HepG2 (cell line): ENCODE results near the gene CSTPP1. TPM values are rescaled to one million over a fixed set of nuclear protein-coding genes. Genes with fewer than 3 reads are reported as not detected.

Source experiments
- ATAC-seq: fragments of 200-7000 bp; cut with Tn5 transposase; 3 replicates; pipeline ENCODE4 v1.9.1; 2020; ENCODE audit warnings: mild to moderate bottlenecking, moderate library complexity
- BruUV-seq: library from RNA; stranded (reverse); fragments of 400-500 nt; replicated peaks from 2 replicates; lab custom pipeline; 2021; lab: Mats Ljungman, UMichigan
- CTCF ChIA-PET: fragments of 300-600 bp; formaldehyde crosslinking; extraction: SDS; loops from one replicate; lab custom pipeline; 2021; ENCODE audit warnings: low total read pairs, inconsistent platforms, low intra/inter-chr PET ratio; lab: Yijun Ruan, JAX
- POLR2A ChIA-PET: fragments of 350-600 bp; sonication (Branson Sonifier 250); formaldehyde crosslinking; loops from one replicate; lab custom pipeline; 2020; ENCODE audit warnings: antibody characterized with exemption, inconsistent platforms; lab: Yijun Ruan, JAX
- DNase-seq: peaks from one replicate; pipeline ENCODE4 v3.0.0-alpha.2; 2015; ENCODE audit warnings: low spot score
- FAIRE-seq: peaks from 3 replicates; lab custom pipeline; 2011; peaks lifted over from hg19 to GRCh38; lab: Jason Lieb, UNC
- H2AFZ ChIP-seq: one replicate; pipeline ENCODE4 v1.6.1; 2011; ENCODE audit warnings: low read length, inconsistent platforms
- H3K27ac ChIP-seq: fragments of 300-600 bp; 3 replicates; pipeline ENCODE4 v1.8.0; 2011; ENCODE audit warnings: mixed run types, mild to moderate bottlenecking, mixed read lengths, low read length, inconsistent platforms; ENCODE audit not compliant: insufficient read depth; ENCODE audit errors: extremely low read length
- H3K27me3 ChIP-seq, 2 experiments: fragments of 200-600 bp in 1 of 2; 2 replicates in 1 of 2; 3 replicates in 1 of 2; pipeline versions ENCODE4 v1.6.0 to v1.8.0; 2011; ENCODE audit warnings: low read length in 2 of 2, mild to moderate bottlenecking in 2 of 2, moderate library complexity in 2 of 2, inconsistent platforms in 1 of 2; ENCODE audit not compliant: insufficient read depth in 2 of 2, control insufficient read depth in 1 of 2
- H3K36me3 ChIP-seq, 2 experiments: fragments of 200-600 bp in 1 of 2; replicated peaks in 1 of 2; 2 replicates in 1 of 2; 3 replicates in 1 of 2; pipeline versions ENCODE4 v1.5.1 to v1.8.0; 2011; ENCODE audit warnings: low read length in 2 of 2, inconsistent platforms in 1 of 2; ENCODE audit not compliant: insufficient read depth in 2 of 2, control insufficient read depth in 1 of 2
- H3K4me1 ChIP-seq: 2 replicates; pipeline ENCODE4 v1.5.1; 2012; ENCODE audit warnings: low read length, inconsistent platforms; ENCODE audit not compliant: insufficient read depth
- H3K4me2 ChIP-seq: 2 replicates; pipeline ENCODE4 v1.6.0; 2011; ENCODE audit warnings: low read depth, low read length, inconsistent platforms
- H3K4me3 ChIP-seq, 3 experiments: fragments of 200-600 bp in 1 of 3; sonication (generic), shearing (Covaris generic) in 1 of 3; replicated peaks in 1 of 3; 2 replicates each; pipeline ENCODE4 v1.5.1; 2011 to 2016; ENCODE audit warnings: low read length in 3 of 3, inconsistent platforms in 2 of 3, low read depth in 2 of 3, mild to moderate bottlenecking in 2 of 3, control low read depth in 1 of 3, mixed read lengths in 1 of 3; ENCODE audit not compliant: insufficient read depth in 1 of 3
- H3K79me2 ChIP-seq: one replicate; pipeline ENCODE4 v1.6.1; 2011; ENCODE audit warnings: low read length, inconsistent platforms; ENCODE audit not compliant: insufficient read depth
- H3K9ac ChIP-seq: 2 replicates; pipeline ENCODE4 v1.6.0; 2011; ENCODE audit warnings: mild to moderate bottlenecking, low read depth, low read length, inconsistent platforms; ENCODE audit not compliant: insufficient read depth
- H3K9me3 ChIP-seq: 2 replicates; pipeline ENCODE4 v1.5.1; 2012; ENCODE audit warnings: mild to moderate bottlenecking, low read length
- H4K20me1 ChIP-seq: 2 replicates; pipeline ENCODE4 v1.6.0; 2011; ENCODE audit warnings: inconsistent platforms, mild to moderate bottlenecking, low read length, moderate library complexity; ENCODE audit not compliant: insufficient read depth
- ARID4A ChIP-seq: sonication (generic); formaldehyde crosslinking; IDR thresholded peaks from 2 replicates; pipeline ENCODE4 v1.5.0; 2020; ENCODE audit warnings: mild to moderate bottlenecking, missing genetic modification reagents, borderline replicate concordance
- CBX2 ChIP-seq, 2 experiments: fragments of 200-600 bp in 1 of 2; sonication (generic); formaldehyde crosslinking in 1 of 2; IDR thresholded peaks; 2 replicates each; pipeline versions ENCODE4 v1.7.0 to v1.8.1; 2018 to 2022; ENCODE audit warnings: low read depth in 2 of 2, low read length in 1 of 2, mild to moderate bottlenecking in 1 of 2, missing genetic modification reagents in 1 of 2
- CREB3 ChIP-seq: sonication (generic); formaldehyde crosslinking; IDR thresholded peaks from 2 replicates; pipeline ENCODE4 v1.5.0; 2020; ENCODE audit warnings: missing genetic modification reagents
- HNRNPH1 ChIP-seq: fragments of 200-400 bp; formaldehyde crosslinking; optimal IDR thresholded peaks from 2 replicates; pipeline ENCODE3; 2017; ENCODE audit warnings: mild to moderate bottlenecking, low read depth, low read length
- NFYC ChIP-seq: IDR thresholded peaks from 2 replicates; pipeline ENCODE4 v1.6.1; 2016; ENCODE audit warnings: missing genetic modification reagents, missing compliant biosample characterization
- RBM22 ChIP-seq: fragments of 200-400 bp; formaldehyde crosslinking; optimal IDR thresholded peaks from 2 replicates; pipeline ENCODE3; 2017; ENCODE audit warnings: mild to moderate bottlenecking, low read length, moderate library complexity
- REXO4 ChIP-seq: sonication (generic); formaldehyde crosslinking; IDR thresholded peaks from 2 replicates; pipeline ENCODE4 v1.8.0; 2022; ENCODE audit warnings: missing genetic modification reagents, mild to moderate bottlenecking, borderline replicate concordance
- TBL1XR1 ChIP-seq: fragments of 150-350 bp; IDR thresholded peaks from 2 replicates; pipeline ENCODE4 v1.6.1; 2014; ENCODE audit warnings: borderline replicate concordance, low read length; ENCODE audit not compliant: partially characterized antibody
- ZNF275 ChIP-seq: sonication (generic); formaldehyde crosslinking; IDR thresholded peaks from 2 replicates; pipeline ENCODE4 v1.8.0; 2022; ENCODE audit warnings: missing genetic modification reagents, mild to moderate bottlenecking, inconsistent platforms, borderline replicate concordance
- ZSCAN5A ChIP-seq: sonication (generic); formaldehyde crosslinking; IDR thresholded peaks from 2 replicates; pipeline ENCODE4 v1.8.0; 2022; ENCODE audit warnings: mild to moderate bottlenecking, missing genetic modification reagents, borderline replicate concordance
- WGBS: methylation state at CpG from one replicate; pipeline ENCODE4 v1.1.6; 2017; ENCODE audit warnings: low lambda C conversion rate; 5-methylcytosine and 5-hydroxymethylcytosine counted together
- in situ Hi-C: cut with HindIII; loops from 2 replicates; pipeline ENCODE4 v1.10.0; 2017; ENCODE audit warnings: low pct_unique_long_range_greater_than_20kb; ENCODE audit not compliant: extremely low pct_ligation_motif_present
- intact Hi-C: fragments of 100-400 bp; cut with micrococcal nuclease; formaldehyde crosslinking; loops from one replicate; pipeline ENCODE4 v1.10.0; 2022; ENCODE audit not compliant: unreplicated experiment
- polyA plus RNA-seq, 8 experiments: library from polyadenylated mRNA; depleted of rRNA in 3 of 8; stranded (reverse) in 7 of 8; unstranded in 1 of 8; fragments of >200 nt; fragmentation: Illumina TruSeq in 4 of 8; extraction: Trizol in 4 of 8; gene quantifications; 2 replicates each; pipeline versions ENCODE4 v1.2.1 to v1.2.3, GENCODE V29; 2011 to 2016; ENCODE audit warnings: low read depth in 4 of 8, missing spikeins in 1 of 8, mixed read lengths in 1 of 8; ENCODE audit not compliant: insufficient read depth in 1 of 8
- total RNA-seq, 5 experiments: library from RNA; depleted of rRNA; stranded (reverse); fragments of >200 nt; fragmentation: Illumina TruSeq; extraction: Trizol; gene quantifications; 2 replicates each; pipeline ENCODE4 v1.2.3, GENCODE V29; 2016; ENCODE audit warnings: low read depth in 1 of 5
- TF ChIP-seq, protein P1 (sequence below), 2 experiments: fragments of 450-650 bp in 1 of 2; sonication (generic) in 1 of 2; formaldehyde crosslinking; IDR thresholded peaks; 2 replicates each; pipeline versions ENCODE4 v1.5.0 to v1.8.0; 2020 to 2022; ENCODE audit warnings: mild to moderate bottlenecking in 1 of 2, missing genetic modification reagents in 1 of 2
- TF ChIP-seq, protein P2 (sequence below): sonication (generic); formaldehyde crosslinking; IDR thresholded peaks from 2 replicates; pipeline ENCODE4 v1.5.1; 2020; ENCODE audit warnings: missing genetic modification reagents, mild to moderate bottlenecking, borderline replicate concordance

CSTPP1 gene
- total and polyA plus RNA-seq, 2 of the 13 experiments (the other 11 are each of a cell fraction or from before 2014, with no cell fraction given): 12.3 to 14.6 TPM

DNA sequence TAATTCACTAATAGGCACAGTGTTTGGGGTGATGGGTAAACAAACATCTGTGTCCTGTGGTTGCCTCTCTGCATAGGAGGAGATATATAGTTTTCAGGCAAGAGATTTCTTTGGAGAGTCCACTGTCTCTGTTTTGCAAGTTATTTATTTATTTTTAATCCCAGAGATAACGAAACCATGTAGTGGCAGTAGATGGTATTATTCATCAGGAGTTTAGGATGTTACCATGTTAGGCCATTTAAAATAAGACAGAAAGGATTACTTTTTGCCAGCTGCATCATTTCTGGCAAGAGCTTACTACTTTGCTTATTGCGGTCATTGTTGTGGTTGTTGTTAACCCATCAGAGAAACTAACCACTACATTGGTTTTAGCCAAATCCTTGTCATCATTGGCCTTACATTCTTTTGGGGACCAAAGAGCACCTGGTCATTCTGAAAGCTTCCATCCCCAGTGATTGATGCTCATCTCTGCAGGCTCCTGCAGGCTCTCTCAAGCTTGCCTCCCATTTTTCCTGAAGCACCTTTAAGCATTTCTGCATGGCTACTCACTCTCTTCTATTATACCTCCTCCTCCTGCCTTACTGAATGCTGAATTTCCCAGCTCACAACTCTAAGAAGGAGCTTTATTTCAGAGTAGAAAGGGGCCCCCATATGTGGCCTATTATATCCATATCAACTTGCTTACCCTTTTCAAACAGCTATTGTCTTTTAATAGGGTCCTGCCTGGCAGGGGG lies 84.4 kb downstream of the CSTPP1 start:
- Histone ChIP-seq H3K9me3 (no peaks in the 10 kb centered on the region), H3K27ac (no peak overlapping the region), H2AFZ (no peak overlapping the region), H3K79me2 (no peaks in the 10 kb centered on the region), H4K20me1 (no peaks in the 10 kb centered on the region), H3K4me1 (no peaks in the 10 kb centered on the region), H3K36me3 (no peaks in the 10 kb centered on the region), H3K4me3 (no peak overlapping the region), H3K27me3 (no peaks in the 10 kb centered on the region), H3K4me2 (no peak overlapping the region), H3K9ac (no peak overlapping the region)
- WGBS: 95% methylated on average over 2 of the region's 2 CpGs
- ChIA-PET CTCF (no interaction called here), POLR2A (no interaction called here)
- BruUV-seq: no TSS peak
- FAIRE-seq: no peak
- DNase-seq: no peak
- intact Hi-C loops: no loop called here
- in situ Hi-C loops: no loop called here
- ATAC-seq: no peak
- TF ChIP-seq CBX2 (IDR thresholded peaks at IDR 0.05; ENCODE audit: low read depth, low read length) (no peak), CBX2 (CRISPR knock-in tag; IDR thresholded peaks at IDR 0.05; ENCODE audit: low read depth) (no peak), ZSCAN5A (no peak), NFYC (CRISPR knock-in tag) (no peak), REXO4 (CRISPR knock-in tag) (no peak), TBL1XR1 (no peak), ZNF275 (no peak), ARID4A (CRISPR knock-in tag) (no peak), CREB3 (CRISPR knock-in tag) (no peak), RBM22 (no peak), HNRNPH1 (no peak)
- TF ChIP-seq, protein P1, sequence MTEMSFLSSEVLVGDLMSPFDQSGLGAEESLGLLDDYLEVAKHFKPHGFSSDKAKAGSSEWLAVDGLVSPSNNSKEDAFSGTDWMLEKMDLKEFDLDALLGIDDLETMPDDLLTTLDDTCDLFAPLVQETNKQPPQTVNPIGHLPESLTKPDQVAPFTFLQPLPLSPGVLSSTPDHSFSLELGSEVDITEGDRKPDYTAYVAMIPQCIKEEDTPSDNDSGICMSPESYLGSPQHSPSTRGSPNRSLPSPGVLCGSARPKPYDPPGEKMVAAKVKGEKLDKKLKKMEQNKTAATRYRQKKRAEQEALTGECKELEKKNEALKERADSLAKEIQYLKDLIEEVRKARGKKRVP (CRISPR knock-in tag; IDR thresholded peaks at IDR 0.05): no peak
- TF ChIP-seq, protein P2, sequence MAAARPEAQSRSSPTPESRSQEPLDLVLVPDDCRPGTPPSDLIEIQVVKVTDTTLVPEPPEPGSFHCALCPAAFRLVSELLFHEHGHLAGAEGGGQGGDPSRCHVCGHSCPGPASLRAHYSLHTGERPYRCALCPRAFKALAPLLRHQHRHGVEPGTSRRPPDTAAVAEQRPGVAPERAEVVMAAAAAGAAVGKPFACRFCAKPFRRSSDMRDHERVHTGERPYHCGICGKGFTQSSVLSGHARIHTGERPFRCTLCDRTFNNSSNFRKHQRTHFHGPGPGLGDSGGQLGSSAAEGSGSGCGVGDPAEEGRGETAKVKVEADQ (CRISPR knock-in tag): no peak
